ENCODE results near the gene BBOX1.
"Not testable (repeated sequence)": the region's sequence is repeated elsewhere in the genome, so short reads cannot be mapped to it uniquely, and the experiment has no call there.

Gene BBOX1

DNA sequence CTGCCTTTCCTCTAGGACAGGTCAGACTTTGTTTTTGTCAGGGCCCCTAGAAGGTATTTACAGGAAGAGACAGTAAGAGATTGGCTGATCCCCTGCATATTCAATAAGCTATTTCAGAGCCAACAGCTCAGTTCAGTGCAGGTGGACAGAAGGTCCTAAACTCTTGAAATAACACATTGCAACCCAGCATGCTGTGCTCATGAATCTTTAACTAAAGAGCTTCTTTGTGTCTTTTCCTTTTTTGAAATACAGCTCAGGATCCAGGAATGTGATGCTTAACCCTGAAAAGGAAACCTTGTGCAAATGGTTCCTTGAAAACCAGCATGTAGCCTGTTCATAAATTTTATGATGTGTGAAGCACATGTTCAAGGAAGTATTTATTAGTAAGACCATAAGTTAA is 43.9 kb downstream of the BBOX1 start:
- ATAC-seq (no peak), DNase-seq (no peak)

DNA sequence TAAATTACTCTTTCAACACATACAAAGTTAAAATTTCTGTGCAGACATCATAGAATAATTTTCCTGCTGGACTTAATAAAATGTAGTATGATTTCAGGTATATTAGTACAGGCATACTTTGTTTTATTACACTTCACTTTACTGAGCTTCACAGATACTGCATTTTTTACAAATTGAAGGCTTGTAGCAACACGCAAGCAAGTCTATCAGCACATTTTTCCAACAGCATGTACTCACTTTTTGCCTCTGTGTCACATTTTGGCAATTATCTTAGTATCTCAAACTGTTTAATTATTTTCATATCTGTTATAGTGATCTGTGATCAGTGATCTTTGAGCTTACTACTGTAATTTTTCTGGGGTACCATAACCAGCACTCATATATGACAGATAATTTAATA is 44.5 kb downstream of the BBOX1 start:
- no peak for DNase-seq
- no peak for ATAC-seq

DNA sequence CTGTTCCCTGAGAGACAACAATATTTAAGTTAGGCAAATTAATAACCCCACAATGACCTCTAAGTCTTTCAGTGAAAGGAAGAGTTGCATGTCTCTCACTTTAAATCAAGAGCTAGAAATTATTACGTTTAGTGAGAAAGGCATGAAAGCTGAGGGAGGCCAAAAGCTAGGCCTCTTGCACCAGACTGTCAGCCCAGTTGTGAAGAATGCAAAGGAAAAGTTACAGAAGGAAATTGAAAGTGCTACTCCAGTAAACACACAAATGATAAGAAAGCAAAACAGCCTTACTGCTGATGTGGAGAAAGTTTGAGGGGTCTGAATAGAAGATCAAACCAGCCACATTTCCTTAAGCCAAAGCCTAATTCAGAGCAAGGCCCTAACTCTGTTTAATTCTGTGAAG is 45.0 kb downstream of the BBOX1 start:
- DNase-seq (no peak), ATAC-seq (no peak)

DNA sequence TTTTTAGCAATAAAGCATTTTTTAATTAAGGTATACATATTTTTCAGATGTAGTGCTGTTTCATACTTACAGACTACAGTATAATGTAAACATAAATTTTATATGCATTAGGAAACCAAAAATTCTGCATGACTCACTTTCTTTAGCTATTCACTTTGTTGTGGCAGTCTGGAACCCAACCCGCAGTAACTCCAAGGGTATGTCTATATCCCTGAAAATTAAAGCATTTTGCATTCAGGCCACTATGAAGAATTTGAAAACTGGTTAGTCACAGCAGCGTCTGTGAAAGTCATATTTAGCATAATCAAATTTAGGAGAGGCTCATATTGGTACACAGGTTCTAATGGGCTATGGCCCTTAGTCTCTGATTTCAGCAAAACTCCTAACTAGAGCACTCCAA is 46.8 kb downstream of the BBOX1 start:
- DNase-seq (no peak), ATAC-seq (no peak)

- DNase-seq (no peak), ATAC-seq (no peak)
These were observed 47.7 kb downstream of the BBOX1 start for GRCh38 chr11:27088353-27088752.

- DNase-seq (no peak), ATAC-seq (no peak)
These were observed 49.1 kb downstream of the BBOX1 start for GRCh38 chr11:27089746-27090145.

DNA sequence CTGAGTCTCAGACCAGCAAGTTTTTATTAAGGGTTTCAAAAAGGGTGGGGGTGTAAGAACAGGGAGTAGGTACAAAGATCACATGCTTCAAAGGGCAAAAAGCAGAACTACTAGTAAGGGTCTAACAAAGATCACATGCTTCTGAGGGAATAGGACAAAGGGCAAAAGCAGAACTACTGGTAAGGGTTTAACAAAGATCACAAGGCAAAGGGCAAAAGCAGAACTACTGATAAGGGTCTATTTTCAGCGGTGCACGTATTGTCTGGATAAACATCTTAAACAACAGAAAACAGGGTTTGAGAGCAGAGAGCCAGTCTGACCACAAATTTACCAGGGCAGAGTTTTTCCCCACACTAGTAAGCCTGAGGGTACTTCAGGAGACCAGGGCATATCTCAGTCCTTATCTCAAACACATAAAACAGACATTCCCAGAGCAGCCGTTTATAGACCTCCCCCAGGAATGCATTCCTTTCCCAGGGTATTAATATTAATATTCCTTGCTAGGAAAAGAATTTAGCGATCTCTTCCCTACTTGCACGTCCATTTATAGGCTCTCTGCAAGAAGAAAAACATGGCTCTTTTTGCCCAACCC is 49.8 kb downstream of the BBOX1 start:
- DNase-seq, ATAC-seq: not testable (repeated sequence)

- no peak for ATAC-seq
- no peak for DNase-seq
These were observed 53.5 kb downstream of the BBOX1 start for GRCh38 chr11:27094120-27094519.

- DNase-seq (no peak), ATAC-seq (no peak)
These were observed 54.4 kb downstream of the BBOX1 start for GRCh38 chr11:27095059-27095458.

GRCh38 chr11:27095887-27096286 is 55.3 kb downstream of the BBOX1 start:
- ATAC-seq (no peak), DNase-seq (no peak)

DNA sequence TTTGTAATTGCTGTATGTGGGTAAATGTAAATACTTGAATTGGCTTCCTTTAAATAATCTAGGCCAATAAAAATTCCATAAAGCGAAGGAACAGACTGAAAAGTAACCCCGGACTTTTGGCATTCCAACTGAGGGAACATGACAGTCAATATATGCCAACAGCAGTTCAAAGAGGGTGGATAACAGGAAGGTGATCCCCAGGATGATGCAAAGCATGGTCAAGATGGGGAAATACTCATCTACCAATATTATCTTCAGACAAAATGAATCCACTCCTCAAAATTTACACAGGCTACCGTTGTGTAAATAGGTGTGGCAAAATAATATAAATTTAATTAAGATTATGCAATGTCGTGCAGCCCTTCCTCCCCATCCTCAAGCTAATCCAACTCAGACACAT is 56.9 kb downstream of the BBOX1 start:
- ATAC-seq: no peak
- DNase-seq: no peak

GRCh38 chr11:27100534-27100933 is 59.9 kb downstream of the BBOX1 start:
- DNase-seq (no peak), ATAC-seq (no peak)

- ATAC-seq: no peak
- no peak for DNase-seq
These were observed 66.9 kb downstream of the BBOX1 start for GRCh38 chr11:27107548-27107947.

- no peak for ATAC-seq
- no peak for DNase-seq
These were observed 68.2 kb downstream of the BBOX1 start for GRCh38 chr11:27108809-27109208.

GRCh38 chr11:27111896-27112295 is 71.3 kb downstream of the BBOX1 start:
- DNase-seq (no peak), ATAC-seq (no peak)

DNA sequence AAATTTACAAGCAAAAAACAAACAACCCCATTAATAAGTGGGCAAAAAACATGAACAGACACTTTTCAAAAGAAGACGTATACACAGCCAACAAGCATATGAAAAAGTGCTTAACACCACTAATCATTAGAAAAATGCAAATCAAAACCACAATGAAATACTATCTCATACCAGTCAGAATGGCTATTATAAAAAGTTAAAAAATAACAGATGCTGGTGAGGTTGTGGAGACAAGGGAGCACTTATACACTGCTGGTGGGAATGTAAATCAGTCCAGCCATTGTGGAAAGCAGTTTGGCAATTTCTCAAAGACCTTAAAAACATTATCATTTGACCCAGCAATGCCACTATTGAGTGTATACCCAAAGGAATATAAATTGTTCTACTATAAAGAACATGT is 72.3 kb downstream of the BBOX1 start:
- DNase-seq: no peak
- ATAC-seq: no peak

DNA sequence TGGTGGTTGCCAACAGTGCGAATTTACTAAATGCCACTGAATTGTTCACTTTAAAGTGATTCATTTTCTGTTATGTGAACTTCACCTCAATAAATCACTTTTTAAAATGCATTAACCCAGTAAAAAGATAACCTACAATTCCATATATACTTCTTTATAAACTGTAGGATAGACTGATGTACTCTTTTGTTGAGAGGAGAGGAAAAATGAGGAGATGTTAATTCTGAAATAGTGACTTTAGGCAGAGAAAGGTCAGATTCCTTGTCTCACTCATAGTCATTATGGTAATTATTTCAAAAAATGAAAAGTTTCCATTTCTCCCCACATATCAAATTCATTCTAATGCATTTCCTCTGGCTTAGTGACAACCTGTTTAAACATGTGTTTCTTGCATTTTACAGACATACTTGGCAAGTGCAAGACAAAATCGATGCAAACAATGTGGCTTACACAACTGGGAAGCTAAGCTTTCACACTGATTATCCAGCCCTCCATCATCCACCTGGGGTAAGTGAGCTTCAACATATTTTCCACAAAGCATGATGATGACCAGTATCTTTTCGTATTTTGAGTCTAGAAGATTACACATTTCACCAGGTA is 74.5 kb downstream of the BBOX1 start:
- DNase-seq (no peak), ATAC-seq (no peak)

GRCh38 chr11:27116684-27117083 is 76.1 kb downstream of the BBOX1 start:
- no peak for ATAC-seq

GRCh38 chr11:27118371-27118770 is 77.8 kb downstream of the BBOX1 start:
- no peak for ATAC-seq
- no peak for DNase-seq

More at GRCh38 chr11:27116684-27117083, 76.1 kb downstream of the BBOX1 start:
- no peak for DNase-seq

- ATAC-seq (no peak), DNase-seq (no peak)
These were observed 78.3 kb downstream of the BBOX1 start for GRCh38 chr11:27118949-27119348.

DNA sequence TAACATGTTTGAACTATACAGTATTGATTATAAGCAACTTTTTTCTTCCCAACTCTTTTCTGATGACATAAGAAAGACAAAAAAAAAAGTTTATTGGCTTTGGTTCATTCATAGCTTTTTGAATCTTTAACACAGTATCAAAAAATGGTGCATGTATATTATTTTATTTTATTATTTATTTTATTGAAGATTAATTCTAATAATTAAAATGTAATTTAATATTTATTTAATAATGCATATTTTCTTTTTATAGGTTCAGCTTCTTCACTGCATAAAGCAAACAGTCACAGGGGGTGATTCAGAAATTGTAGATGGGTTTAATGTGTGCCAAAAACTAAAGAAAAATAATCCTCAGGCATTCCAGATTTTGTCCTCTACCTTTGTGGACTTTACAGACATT is 78.8 kb downstream of the BBOX1 start:
- ATAC-seq (no peak), DNase-seq (no peak)

DNA sequence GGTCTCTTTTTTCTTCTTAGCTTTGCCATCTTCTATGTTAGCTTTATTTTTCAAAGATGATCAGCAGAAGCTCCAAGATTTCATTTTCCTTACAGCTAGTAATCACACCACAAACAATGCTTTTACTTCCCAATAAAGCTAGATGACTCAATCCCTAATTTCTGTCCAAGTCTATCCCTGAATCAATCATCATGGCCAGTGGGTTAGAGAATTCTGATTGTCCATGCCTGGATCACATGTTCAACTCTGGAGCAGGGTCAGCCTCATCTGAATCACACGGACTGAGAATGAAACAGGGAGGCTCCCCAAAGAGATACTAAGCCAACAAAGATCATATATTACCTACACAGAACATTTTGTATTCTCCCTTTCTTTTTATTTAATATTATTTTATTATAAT is 79.6 kb downstream of the BBOX1 start:
- DNase-seq (no peak), ATAC-seq (no peak)

DNA sequence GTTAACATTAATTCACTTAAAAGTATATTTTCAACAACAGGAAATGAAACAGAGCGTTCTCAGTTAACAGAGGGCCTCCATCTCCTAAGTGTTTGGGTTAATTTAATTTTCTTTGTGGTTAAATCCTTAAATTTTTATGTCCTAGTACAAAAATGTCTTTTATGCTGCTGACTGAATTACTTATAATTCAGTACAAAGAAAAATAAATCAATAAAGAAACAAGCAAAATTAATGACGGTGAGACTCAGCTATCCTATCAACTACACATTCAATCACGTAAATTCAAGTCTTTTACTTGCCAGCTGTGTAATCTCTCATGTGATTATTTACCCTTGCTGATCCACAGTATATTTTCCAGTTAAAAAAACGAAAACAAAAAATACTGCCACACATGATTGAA is 81.4 kb downstream of the BBOX1 start:
- ATAC-seq (no peak), DNase-seq (no peak)

GRCh38 chr11:27124514-27125264 is 84.1 kb downstream of the BBOX1 start:
- ATAC-seq (no peak), DNase-seq (no peak)
